PC-9 (cell line): ENCODE data around the gene LRP8.

Source experiments
- CTCF ChIP-seq: fragments of 200-600 bp; sonication (generic); conservative IDR thresholded peaks from 2 replicates; pipeline ENCODE4 v1.6.1; 2017; ENCODE audit warnings: mixed run types, antibody characterized with exemption, mild to moderate bottlenecking, moderate library complexity
- EZH2 ChIP-seq: fragments of 200-600 bp; sonication (generic); IDR thresholded peaks from 2 replicates; pipeline ENCODE4 v1.8.0; 2017; ENCODE audit warnings: antibody characterized with exemption, low read depth

DNA sequence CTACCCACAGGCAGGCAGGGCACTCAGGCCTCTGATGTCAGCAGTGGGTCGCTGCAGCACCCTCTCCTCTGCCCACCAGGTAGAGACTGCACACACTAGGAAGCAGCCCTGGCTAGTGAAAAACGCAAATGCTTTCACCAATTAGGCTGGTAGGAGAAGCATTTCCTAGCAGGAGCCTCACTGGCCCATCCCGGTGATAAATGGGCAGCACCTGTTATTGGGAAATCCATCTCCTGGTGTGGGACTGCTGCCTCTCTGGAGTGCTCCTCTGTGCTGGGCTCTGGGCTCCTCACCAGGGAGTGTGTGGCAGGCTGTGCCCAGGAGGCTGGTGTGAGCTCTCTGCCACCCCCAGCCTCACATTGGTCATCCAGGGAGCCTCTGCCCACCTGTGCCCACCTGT lies 28.6 kb downstream of the LRP8 start:
- TF ChIP-seq CTCF = no peak
- TF ChIP-seq EZH2 = no peak
